HG02970 (cell line): ENCODE measurements around the gene CEP89.
"Not testable (repeated sequence)": the region's sequence is repeated elsewhere in the genome, so short reads cannot be mapped to it uniquely, and the experiment has no call there.

Experiments used
- ATAC-seq: cut with Tn5 transposase; IDR thresholded peaks from one replicate; pipeline ENCODE4 v1.9.1; 2021; ENCODE audit warnings: mild to moderate bottlenecking, moderate library complexity, moderate number of reproducible peaks; ENCODE audit not compliant: unreplicated experiment, low FRiP score

The CEP89 gene

GRCh38 chr19:32873247-32873959, 98.4 kb downstream of the CEP89 start:
- no peak for ATAC-seq

DNA sequence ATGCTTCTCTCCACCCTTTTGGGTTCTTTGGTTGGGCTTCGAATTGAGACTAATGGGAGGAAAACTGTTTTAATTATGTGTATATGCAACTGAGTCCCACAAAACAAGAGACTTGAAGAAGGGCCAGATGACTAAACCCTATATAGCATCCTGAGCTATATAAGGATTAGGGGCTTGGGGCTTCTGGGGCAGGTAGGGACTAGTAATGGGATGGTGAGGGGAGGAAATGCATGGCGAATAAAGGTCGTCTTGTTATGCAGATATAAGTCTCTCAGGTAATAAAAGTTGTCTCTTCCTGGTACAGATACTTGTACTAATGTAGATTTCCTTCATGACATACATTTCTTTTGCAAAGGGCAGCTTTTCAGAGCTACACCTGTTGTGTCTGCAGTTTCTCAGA, 99.4 kb downstream of the CEP89 start:
- ATAC-seq, result no peak

- ATAC-seq, result no peak
Observed at GRCh38 chr19:32870981-32871451, 100.7 kb downstream of the CEP89 start.

GRCh38 chr19:32869966-32870573, 101.7 kb downstream of the CEP89 start:
- no peak for ATAC-seq

GRCh38 chr19:32869369-32869965, 102.3 kb downstream of the CEP89 start, which contains the start of gene SLC7A9:
SLC7A9 (minus strand) TSS chr19:32869767; CDS start chr19:32868534, 1,233 bp downstream.
- no peak for ATAC-seq

- no peak for ATAC-seq
Observed at GRCh38 chr19:32868206-32868950, 103.4 kb downstream of the CEP89 start.

GRCh38 chr19:32867436-32867835, 104.3 kb downstream of the CEP89 start:
- not testable (repeated sequence) for ATAC-seq

- ATAC-seq, result no peak
Observed at GRCh38 chr19:32866564-32867265, 105.0 kb downstream of the CEP89 start.

GRCh38 chr19:32866061-32866460, 105.7 kb downstream of the CEP89 start:
- ATAC-seq, result no peak

DNA sequence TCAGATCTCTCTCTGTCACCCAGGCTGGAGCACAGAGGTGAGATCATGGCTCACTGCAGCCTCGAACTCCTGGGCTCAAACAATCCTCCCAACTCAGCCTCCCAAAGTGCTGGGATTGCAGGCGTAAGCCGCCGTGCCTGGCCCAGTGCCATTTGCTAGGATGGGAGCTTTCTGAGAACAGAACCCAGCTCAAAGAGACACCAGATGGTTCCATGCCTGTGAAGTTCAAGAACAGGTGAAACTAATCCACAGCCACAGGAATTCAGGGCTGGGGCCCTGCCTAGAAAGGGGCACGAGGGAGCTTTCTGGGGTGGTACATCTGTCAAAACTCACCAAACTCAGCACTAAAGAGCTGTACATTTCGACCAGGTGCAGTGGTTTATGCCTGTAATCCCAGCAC, 106.4 kb downstream of the CEP89 start:
- ATAC-seq, result no peak

- ATAC-seq, result no peak
Observed at GRCh38 chr19:32864318-32865007, 107.3 kb downstream of the CEP89 start.

- ATAC-seq, result no peak
Observed at GRCh38 chr19:32863841-32864240, 107.9 kb downstream of the CEP89 start.

GRCh38 chr19:32863301-32863700, 108.5 kb downstream of the CEP89 start:
- no peak for ATAC-seq

DNA sequence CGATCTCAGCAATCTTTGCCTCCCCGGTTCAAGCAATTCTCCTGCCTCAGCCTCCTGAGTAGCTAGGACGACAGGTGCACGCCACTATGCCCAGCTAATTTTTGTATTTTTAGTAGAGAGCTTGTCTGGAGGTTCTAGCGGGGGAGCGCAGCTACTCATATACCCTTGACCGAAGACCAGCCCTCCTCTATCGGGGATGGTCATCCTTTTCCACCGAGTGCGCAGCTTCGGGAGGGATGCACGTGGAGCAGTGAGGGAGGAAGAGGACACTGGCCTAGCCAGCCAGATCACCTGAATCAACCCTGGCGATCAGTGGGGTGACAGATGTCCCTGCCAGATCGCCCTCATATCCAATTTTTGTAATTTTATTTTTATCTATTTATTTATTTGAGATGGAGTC, 109.0 kb downstream of the CEP89 start:
- ATAC-seq, result no peak

DNA sequence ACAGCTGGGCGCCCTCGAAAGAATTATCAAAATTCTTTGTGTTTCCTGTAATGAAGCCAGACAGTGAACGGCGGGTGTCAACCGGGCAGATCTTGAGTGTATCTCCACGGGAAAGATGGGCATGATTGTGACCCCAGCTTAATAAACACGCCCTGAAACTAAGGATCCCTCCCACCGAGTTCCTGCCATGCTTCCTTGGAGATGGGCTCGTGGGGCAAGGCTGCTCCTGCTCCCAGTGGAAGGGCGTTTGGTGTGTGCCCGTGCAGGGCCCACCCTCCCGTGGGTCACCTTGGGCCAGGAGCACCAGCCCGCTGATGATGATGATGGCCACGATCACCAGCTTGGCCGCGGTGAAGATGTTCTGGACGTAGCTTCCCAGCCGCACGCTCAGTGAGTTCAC, 109.6 kb downstream of the CEP89 start:
- ATAC-seq, result no peak

DNA sequence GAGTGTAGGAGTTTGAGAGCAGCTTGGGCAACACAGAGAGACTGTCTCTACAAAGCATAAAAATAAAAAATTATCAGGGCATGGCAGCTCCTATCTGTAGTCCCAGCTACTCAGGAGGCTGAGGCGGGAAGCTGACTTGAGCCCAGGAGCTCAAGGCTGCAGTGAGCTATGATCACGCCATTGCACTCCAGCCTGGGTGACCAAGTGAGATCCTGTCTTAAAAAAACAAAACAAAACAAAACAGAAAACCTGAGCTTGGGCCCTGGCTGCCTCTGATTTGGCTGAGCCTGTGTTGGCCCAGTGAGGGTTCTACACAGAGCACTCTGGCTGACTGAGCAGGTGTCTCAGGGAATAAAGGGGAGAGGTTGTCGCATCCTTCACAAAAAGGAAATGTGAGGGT, 110.2 kb downstream of the CEP89 start:
- ATAC-seq, result no peak

GRCh38 chr19:32859591-32859990, 112.2 kb downstream of the CEP89 start:
- ATAC-seq, result no peak

DNA sequence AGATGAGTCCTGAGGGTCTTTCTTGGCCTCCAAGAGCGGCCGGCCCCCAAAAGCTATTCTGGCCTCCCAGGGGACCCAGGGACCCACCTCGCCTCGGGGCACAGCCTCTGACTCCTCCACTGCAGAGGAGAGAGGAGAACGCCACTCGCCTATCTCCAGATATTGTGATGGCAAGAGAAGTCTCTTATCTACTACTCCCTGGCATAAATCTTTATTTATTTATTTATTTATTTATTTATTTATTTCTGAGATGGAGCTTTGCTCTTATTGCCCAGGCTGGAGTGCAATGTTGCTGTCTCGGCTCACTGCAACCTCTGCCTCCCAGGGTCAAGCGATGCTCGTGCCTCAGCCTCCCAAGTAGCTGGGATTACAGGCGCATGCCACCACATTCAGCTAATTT, 113.2 kb downstream of the CEP89 start:
- ATAC-seq, result no peak

DNA sequence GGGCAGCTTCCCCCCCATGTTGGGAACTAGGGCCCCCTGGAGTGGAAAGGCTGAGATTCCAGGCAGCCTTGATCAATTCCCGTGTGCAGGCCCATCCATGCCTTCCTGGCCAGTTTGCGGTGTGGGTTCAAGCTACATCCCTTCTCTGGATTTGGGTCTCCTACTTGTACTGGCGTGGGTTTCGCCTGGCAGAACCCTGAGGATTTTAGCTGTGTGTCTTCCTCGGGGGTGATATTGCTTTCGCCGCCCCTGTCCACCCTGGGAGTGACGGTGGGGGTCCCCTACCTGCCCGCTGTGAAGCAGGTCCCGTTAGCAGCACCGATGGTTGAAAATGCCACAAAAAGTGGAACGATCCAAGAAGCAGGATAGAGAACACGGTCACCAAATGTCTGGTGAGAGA, 113.6 kb downstream of the CEP89 start:
- no peak for ATAC-seq

DNA sequence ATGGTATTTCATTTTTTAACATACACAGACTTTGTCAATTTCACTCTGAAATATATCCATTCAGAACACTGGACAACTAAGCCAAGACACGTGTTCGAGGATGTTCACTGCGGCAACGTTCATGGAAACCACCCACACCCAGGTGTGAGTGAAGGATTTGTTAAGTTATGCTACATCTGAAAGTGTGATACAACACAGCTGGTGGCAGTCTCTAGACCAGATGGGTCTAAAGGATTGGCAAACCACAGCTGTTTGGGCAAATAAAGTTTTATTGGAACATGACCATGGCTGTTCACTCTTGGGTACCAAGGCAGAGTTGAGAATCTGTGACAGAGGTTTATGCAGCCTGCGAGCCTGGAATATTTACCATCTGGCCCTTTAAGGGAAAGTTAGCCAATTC, 114.2 kb downstream of the CEP89 start:
- ATAC-seq, result no peak
